ENCODE measurements around the gene MYOCD.
"Not testable (repeated sequence)": the region's sequence is repeated elsewhere in the genome, so short reads cannot be mapped to it uniquely, and the experiment has no call there.

MYOCD gene

GRCh38 chr17:12665263-12666210, at the start of gene MYOCD:
Gene MYOCD, plus strand, starts transcription at chr17:12665890. Its CDS starts 299 bp downstream, at chr17:12666189.
- in situ Hi-C loops (cut with HindIII; ENCODE audit: low sequenced_read_pairs) = no loop called here

DNA sequence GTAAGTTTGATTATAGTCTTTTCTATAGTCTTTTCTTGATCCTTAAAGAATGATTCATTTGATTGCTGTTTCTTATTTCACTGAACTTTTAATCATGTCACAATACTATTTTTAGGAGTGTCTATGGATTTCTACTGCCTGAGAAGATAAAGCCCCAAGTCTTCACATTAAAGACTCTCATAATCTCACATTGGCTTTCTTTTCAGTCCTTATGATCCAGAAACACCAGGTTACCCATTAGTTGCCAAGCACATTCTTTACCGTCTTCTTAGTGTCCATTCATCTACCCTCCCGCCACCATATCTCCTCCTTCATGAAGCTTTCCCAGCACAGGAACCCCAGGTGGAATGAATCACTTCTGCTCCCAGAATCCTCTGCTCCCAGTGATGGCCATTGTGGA, 49.5 kb upstream of the MYOCD start:
- in situ Hi-C loops (cut with HindIII; ENCODE audit: low sequenced_read_pairs) = loop anchor here (10.0 kb wide), 2 partner anchors 129 to 241 kb away; no protein-coding TSS in a partner anchor

- in situ Hi-C loops (cut with HindIII; ENCODE audit: low sequenced_read_pairs) = loop anchor here (10.0 kb wide), 2 partner anchors 126 to 244 kb away; no protein-coding TSS in a partner anchor
Observed at GRCh38 chr17:12618557-12618956, 47.1 kb upstream of the MYOCD start.

DNA sequence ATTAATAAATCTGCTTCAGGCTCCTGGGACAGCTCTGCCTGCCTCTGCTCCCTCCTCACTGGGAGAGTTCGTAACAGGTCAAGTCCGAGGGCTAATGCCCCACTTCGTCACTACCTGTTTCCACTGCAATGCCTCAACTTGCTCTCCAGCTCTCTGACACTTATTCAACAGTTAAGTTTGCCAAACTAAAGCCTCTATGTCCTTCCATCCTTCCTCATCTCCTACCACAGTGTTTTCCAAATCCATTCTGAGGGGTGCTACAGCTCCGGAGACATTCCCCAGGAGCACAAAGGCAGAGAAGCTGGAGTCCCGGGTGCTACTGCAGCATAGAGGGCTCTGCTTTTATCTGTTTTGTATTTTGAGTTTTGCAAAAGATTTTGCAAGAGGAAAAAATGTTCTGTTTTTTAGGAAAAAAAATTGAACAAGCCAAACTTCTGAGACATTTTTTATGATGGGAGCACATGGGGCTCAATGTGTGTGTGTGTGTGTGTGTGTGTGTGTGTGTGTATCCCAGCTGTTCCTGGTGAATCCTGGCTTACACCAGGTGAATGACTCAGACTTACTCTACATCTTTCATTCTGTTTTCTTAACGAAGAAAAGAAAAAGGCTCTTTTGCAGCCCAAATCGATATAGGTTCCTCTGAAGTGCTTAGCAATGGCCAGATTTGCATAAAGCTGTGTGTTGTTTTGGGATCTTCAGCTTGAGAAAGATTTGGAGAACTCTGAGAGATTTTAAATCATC, 46.1 kb upstream of the MYOCD start:
- in situ Hi-C loops (cut with HindIII; ENCODE audit: low sequenced_read_pairs) = loop anchor here (10.0 kb wide), 2 partner anchors 125 to 245 kb away; no protein-coding TSS in a partner anchor

DNA sequence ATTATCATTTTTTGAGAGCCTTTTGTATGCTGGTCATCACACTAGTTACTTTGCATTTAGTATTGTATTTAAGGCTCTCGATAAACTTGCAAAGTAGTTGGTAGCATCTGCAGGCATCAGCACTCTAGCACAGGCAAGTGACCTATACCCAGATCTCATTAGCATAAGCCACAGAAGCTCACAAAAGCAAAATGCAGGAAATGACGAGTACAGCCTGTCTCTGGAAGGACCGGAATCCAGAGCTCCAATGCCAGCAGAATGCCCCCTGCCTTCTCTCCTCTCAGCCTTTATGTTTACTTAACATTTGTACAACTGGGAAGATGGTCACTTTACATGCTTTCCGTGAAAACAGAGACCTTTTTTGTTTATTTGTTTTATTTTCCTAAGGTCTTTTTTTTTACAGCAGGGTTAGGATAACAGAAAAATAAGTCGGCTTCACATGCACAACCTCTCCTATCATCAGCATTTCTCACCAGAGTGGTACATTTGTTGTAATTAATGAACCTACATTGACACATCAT, 45.4 kb upstream of the MYOCD start:
- in situ Hi-C loops (cut with HindIII; ENCODE audit: low sequenced_read_pairs) = no loop called here

GRCh38 chr17:12622726-12623125, 43.0 kb upstream of the MYOCD start:
- in situ Hi-C loops (cut with HindIII; ENCODE audit: low sequenced_read_pairs) = no loop called here

GRCh38 chr17:12623220-12623848, 42.4 kb upstream of the MYOCD start:
- in situ Hi-C loops (cut with HindIII; ENCODE audit: low sequenced_read_pairs) = no loop called here

DNA sequence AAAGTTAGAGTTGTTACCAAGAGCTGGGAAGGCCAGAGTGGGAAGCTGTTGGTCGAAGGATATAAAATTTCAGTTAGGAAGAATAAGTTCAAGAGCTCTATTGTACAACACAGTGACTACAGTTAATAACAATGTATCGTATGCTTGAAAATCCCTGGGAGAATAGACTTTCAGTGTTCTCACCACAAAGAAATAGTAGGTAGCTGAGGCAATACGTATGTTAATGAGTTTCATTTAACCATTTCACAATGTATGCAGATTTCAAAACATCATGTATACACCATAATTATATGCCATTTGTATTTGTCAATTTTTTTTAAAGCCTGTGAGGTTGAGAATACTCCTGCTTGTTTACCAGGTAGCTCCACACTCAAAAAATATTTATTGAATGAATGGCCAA, 41.5 kb upstream of the MYOCD start:
- in situ Hi-C loops (cut with HindIII; ENCODE audit: low sequenced_read_pairs) = no loop called here

DNA sequence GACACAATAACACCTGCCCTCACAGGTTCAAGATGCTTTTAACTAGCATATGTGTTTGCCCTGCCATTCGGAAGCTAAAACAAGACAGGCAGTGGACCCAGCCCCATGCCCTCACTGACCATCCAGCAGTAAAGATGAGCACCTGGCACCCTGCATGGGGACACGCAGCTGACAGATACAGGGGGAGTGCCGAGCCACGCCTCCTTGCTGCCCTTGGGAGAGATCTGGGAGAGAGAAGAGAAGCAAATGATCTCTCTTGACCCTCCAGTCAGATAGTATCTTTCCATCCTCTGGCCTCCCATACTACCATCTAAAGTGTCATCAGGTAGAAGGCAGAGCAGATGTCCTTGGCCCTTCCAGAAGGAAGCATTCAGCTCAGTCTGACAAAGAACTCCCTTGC, 40.6 kb upstream of the MYOCD start:
- in situ Hi-C loops (cut with HindIII; ENCODE audit: low sequenced_read_pairs) = no loop called here

- in situ Hi-C loops (cut with HindIII; ENCODE audit: low sequenced_read_pairs) = no loop called here
Observed at GRCh38 chr17:12627177-12627629, 38.5 kb upstream of the MYOCD start.

- in situ Hi-C loops (cut with HindIII; ENCODE audit: low sequenced_read_pairs) = no loop called here
Observed at GRCh38 chr17:12627781-12628451, 37.8 kb upstream of the MYOCD start.

GRCh38 chr17:12631076-12631475, 34.6 kb upstream of the MYOCD start:
- in situ Hi-C loops (cut with HindIII; ENCODE audit: low sequenced_read_pairs) = loop anchor here (5.0 kb wide), 1 partner anchor 79 kb away; no protein-coding TSS in a partner anchor

- in situ Hi-C loops (cut with HindIII; ENCODE audit: low sequenced_read_pairs) = loop anchor here (5.0 kb wide), 1 partner anchor 80 kb away; no protein-coding TSS in a partner anchor
Observed at GRCh38 chr17:12632785-12633184, 32.9 kb upstream of the MYOCD start.

- in situ Hi-C loops (cut with HindIII; ENCODE audit: low sequenced_read_pairs) = loop anchor here (5.0 kb wide), 1 partner anchor 83 kb away; no protein-coding TSS in a partner anchor
Observed at GRCh38 chr17:12634789-12635414, 30.8 kb upstream of the MYOCD start.

DNA sequence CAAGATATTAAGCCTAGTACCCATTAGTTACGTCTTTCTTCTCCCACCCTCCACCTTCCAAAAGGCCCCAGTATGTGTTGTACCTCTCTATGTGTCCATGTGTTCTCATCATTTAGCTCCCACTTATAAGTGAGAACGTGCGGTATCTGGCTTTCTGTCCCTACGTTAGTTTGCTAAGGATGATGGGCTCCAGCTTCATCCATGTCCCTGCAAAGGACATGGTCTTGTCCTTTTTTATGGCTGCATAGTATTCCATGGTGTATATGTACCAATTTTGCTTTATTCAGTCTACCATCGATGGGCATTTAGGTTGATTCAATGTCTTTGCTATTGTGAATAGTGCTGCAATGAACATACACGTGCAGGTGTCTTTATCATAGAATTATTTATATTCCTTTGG, 29.7 kb upstream of the MYOCD start:
- in situ Hi-C loops (cut with HindIII; ENCODE audit: low sequenced_read_pairs) = not testable (repeated sequence)

DNA sequence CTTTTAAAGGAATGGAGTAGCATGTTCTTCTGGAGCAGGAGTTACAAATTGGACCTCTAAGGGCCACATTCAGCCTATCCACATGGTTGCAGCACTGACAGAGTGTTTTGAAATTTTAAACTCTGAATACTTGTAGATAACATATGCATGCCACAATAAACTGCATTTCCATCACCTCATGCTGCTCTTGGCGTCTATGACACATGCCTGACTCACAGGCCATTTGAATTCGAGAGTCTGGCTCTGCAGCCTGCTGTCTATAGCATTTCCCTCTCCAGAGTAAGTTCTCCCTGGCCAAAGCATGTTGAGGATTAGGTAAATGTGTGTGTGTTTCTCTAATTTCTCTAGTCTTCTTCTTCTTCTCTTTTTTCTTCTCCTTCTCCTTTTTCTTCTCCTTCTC, 28.7 kb upstream of the MYOCD start:
- in situ Hi-C loops (cut with HindIII; ENCODE audit: low sequenced_read_pairs) = no loop called here

DNA sequence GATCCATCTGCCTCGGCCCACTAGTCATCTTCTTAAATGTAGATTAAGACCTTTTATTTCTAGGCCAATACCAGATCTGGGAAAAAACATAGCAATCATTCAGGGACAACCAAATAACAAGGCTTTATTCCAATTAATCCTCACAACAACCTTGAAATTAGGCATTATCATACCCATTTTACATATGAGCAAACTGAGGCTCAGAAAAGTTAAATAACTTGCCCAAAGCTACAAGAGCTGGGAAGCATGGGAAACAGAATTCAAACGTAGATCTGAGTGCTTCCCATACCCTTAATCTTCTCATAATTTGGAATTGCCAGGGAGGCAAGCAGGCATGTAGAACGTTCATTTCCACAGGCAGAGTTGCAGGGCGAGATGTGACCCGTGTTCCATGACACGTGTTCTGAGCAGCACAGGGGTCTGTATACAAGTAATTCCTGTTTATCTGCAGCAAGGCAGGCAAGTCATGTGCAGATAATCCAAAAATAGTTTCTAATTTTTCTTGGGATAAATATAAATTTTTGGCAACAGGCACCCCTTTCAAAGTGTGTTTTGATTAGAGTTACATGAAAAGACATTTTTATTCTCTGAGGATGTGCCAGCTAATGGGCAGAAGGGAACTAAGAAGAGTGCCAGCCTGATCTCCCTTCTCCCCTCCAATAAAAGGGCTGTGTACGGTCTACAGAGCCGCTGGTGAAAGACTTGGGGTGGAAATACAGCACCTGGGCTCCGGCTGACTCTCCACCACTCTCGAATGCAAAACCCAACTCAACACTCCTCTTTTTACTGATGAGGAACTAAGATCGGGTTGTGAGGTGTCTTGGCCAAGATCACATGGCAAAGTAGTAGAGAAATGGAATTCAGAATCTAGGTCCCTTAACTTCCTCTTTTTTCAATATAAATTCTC, 27.7 kb upstream of the MYOCD start:
- in situ Hi-C loops (cut with HindIII; ENCODE audit: low sequenced_read_pairs) = no loop called here

- in situ Hi-C loops (cut with HindIII; ENCODE audit: low sequenced_read_pairs) = no loop called here
Observed at GRCh38 chr17:12640364-12640763, 25.3 kb upstream of the MYOCD start.

DNA sequence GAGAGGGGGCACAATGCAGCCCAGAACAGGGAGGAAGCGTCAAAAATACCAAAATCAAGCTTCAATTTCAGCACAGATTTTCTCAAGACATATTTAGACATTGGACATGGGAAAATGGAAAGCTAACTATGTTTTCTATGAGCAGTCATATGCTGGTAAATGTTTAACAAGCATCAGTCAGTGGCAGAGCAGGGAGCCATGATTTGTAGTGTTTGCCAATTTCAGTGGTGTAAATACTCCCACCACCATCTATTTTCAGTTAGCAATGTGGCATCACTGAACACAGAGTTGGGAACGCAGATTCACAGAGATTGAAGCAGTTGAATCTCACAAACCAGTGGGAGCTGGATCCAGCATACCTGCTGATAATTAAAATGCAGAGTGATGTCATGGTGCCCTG, 24.6 kb upstream of the MYOCD start:
- in situ Hi-C loops (cut with HindIII; ENCODE audit: low sequenced_read_pairs) = no loop called here
